Choroid plexus epithelial cell (primary cell): ENCODE results near the gene ADGRL1.

ENCODE experiments used
- DNase-seq: peaks from one replicate; pipeline ENCODE4 v3.0.0-alpha.2; 2010; ENCODE audit warnings: low read depth
- H3K4me3 ChIP-seq: 2 replicates; pipeline ENCODE4 v1.5.1; 2011; ENCODE audit warnings: low read depth, mild to moderate bottlenecking, control low read depth, low read length, moderate library complexity
- TF ChIP-seq, protein P1 (sequence below): conservative IDR thresholded peaks from 2 replicates; pipeline ENCODE4 v1.5.1; 2011; ENCODE audit warnings: low read depth, mild to moderate bottlenecking, control low read depth, inconsistent platforms, low read length, moderate library complexity

The ADGRL1 gene

DNA sequence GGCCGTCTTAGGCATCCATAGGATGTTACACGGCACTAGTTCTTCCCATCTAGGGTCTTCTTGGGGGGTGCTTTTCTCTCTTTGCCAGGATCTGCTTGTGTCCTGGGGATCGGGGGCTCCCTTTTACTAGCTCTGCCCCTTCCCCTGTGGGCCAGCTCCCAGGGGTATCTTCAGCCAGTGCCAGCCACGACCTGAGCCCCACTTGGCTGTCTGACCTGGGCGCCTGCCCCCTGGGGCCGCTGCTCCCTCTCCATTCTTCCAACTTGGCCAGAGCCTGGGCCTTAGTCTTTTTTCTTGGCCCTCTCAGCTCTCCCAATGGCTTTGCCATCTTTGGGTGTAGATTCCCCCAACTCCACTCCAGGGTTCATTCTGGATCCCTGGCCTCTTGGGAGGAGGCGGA, 91.5 kb downstream of the ADGRL1 start:
- TF ChIP-seq, protein P1, sequence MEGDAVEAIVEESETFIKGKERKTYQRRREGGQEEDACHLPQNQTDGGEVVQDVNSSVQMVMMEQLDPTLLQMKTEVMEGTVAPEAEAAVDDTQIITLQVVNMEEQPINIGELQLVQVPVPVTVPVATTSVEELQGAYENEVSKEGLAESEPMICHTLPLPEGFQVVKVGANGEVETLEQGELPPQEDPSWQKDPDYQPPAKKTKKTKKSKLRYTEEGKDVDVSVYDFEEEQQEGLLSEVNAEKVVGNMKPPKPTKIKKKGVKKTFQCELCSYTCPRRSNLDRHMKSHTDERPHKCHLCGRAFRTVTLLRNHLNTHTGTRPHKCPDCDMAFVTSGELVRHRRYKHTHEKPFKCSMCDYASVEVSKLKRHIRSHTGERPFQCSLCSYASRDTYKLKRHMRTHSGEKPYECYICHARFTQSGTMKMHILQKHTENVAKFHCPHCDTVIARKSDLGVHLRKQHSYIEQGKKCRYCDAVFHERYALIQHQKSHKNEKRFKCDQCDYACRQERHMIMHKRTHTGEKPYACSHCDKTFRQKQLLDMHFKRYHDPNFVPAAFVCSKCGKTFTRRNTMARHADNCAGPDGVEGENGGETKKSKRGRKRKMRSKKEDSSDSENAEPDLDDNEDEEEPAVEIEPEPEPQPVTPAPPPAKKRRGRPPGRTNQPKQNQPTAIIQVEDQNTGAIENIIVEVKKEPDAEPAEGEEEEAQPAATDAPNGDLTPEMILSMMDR = no peak
- DNase-seq = no peak
- H3K4me3 ChIP-seq = no peak overlapping the region

DNA sequence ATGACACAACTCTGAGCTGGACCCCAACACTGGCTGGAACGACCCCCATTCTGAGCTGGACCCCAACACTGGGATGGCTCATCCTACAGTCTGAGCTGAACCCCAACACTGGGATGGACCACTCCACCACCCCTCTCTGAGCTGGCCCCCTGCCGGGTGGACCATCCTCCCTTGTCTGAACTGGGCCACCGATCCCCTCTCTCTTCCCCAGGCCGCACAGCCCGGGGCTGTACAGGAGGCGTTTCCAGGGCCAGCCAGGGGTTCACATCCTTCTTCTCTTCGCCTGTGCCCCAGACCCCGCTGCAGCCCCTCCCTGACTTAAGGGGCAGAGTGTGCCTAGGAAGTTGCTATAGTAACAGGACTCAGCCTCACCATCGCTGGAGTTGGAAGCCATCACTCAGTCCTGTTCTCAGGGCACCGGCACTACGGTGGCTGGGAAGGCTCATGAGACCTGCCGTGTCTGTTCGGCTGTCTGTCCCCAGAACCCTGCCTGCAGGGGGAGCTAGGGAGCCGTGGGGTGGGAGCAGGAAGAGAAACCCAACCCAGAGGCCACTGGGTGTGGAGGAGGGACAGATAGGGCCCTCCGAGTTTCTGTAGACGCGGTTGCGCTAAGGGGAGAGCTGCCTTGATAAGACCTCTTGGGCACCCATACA, 92.1 kb downstream of the ADGRL1 start:
- DNase-seq = no peak
- TF ChIP-seq, protein P1 = peak; percentile 42
- H3K4me3 ChIP-seq = no peak overlapping the region

DNA sequence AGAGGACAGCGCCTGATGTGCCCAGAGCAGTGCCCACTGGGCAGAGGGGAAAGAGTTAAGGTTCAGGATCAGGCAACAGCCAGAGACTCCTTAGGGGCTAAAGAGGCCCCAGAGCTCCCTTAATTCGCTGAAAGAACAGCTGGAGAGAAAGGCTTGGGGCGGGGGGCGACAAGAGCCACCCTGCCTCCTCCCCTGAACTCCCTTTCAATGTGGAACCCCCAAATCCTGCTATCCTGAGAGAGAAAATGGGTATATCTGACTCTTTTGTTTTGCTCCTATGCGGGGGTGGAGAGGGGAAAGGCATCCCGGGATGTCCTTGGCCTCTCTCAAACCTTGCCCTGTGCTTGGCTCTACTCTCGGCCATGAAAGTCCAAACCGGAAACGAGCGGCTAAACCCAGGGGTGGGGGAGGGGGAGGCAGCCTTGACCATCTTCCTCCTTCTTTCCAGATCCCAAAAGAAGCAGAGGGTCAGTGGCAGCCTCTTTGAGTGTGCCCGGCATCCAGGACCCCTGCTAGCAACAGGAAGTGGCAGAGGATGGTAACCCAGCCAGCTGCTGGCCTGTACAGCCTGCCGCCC, 93.1 kb downstream of the ADGRL1 start:
- TF ChIP-seq, protein P1 = no peak
- no peak for DNase-seq
- no peak overlapping the region for H3K4me3 ChIP-seq

DNA sequence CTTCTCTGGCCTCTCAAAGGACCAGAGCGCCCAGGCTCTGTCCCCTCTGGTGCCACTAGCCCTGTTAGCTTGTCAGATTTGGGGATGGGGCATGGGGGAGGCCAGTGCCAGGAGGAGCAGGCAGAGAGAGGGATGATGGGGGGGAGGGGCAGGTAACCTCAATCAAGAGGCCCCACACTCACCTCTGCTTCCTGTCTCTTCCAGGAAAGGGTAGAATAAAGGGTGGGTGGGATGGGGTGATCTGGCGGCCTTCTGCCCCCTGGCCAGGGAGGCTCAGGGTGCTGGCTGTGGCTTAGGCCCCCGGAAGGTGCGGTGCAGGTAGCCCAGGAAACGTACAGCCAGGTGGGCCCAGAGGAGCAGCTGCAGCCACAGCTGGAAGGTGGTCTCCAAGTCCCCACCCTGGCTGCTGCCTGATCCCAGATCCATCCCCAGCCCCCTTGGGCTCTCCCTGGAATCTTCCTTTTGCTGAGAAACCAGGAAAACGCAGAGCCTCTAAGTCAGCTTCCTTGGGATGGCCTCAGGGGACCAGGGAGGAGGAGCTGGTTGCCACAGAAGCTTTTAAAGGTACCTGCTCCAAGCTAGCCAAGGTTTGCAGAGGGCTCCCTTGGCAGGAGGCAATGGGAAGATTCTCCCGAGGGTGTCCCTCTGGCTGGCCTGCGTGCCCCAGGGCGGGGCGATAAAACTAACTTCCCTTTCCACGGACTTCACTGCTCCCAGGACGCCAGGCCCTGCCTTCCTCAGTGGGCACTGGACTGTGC, 93.7 kb downstream of the ADGRL1 start:
- DNase-seq = no peak
- peak overlapping the region; percentile 27 for H3K4me3 ChIP-seq
- TF ChIP-seq, protein P1 = no peak

DNA sequence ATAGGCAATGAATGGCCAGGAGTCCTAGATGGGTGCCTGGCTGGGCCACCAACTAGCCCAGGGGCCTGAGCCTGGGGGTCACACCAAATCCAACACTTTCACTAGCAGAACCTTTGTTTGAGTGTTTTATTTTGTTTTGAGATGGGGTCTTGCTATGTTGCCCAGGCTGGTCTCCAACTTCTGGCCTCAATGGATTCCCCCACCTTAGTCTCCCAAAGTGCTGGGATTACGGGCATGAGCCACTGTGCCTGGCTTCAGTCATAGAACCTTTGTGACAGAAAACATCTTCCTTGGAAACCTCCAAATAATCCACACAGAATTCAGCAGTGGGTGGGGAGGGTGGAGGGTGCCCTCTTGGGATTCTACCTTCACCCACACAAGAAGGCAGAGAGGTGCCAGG, 94.5 kb downstream of the ADGRL1 start:
- no peak for DNase-seq
- TF ChIP-seq, protein P1 = no peak
- H3K4me3 ChIP-seq = no peak overlapping the region

DNA sequence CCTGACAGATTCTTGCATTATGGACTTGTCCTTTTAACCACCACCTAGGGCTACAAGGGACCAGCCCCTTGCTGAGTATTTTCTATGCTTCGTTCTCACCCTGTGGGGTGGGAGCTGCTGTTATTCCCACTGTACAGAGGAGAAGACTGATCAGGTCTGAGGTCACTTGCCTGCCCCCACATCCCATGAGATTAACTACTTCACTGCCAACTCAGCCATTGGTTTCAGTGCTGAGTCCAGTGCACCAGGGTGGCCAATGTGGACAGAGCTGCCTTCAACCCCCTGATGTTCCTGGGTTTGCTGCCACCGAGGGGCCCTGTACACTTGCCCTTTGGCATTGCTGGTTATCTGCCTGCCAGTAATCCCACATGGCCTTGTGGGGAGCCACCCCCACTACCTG, 95.3 kb downstream of the ADGRL1 start:
- no peak overlapping the region for H3K4me3 ChIP-seq
- no peak for DNase-seq
- TF ChIP-seq, protein P1 = no peak
